HepG2 (cell line): ENCODE results near the gene EXOSC7. TPM values are rescaled to one million over a fixed set of nuclear protein-coding genes. Genes with fewer than 3 reads are reported as not detected.

ENCODE experiments used
- ATAC-seq: fragments of 200-7000 bp; cut with Tn5 transposase; 3 replicates; pipeline ENCODE4 v1.9.1; 2020; ENCODE audit warnings: mild to moderate bottlenecking, moderate library complexity
- BruUV-seq: library from RNA; stranded (reverse); fragments of 400-500 nt; replicated peaks from 2 replicates; lab custom pipeline; 2021; lab: Mats Ljungman, UMichigan
- CTCF ChIA-PET: fragments of 300-600 bp; formaldehyde crosslinking; extraction: SDS; loops from one replicate; lab custom pipeline; 2021; ENCODE audit warnings: low total read pairs, inconsistent platforms, low intra/inter-chr PET ratio; lab: Yijun Ruan, JAX
- POLR2A ChIA-PET: fragments of 350-600 bp; sonication (Branson Sonifier 250); formaldehyde crosslinking; loops from one replicate; lab custom pipeline; 2020; ENCODE audit warnings: antibody characterized with exemption, inconsistent platforms; lab: Yijun Ruan, JAX
- DNase-seq: peaks from one replicate; pipeline ENCODE4 v3.0.0-alpha.2; 2015; ENCODE audit warnings: low spot score
- FAIRE-seq: peaks from 3 replicates; lab custom pipeline; 2011; peaks lifted over from hg19 to GRCh38; lab: Jason Lieb, UNC
- H2AFZ ChIP-seq: one replicate; pipeline ENCODE4 v1.6.1; 2011; ENCODE audit warnings: low read length, inconsistent platforms
- H3K27ac ChIP-seq: fragments of 300-600 bp; 3 replicates; pipeline ENCODE4 v1.8.0; 2011; ENCODE audit warnings: mixed run types, mild to moderate bottlenecking, mixed read lengths, low read length, inconsistent platforms; ENCODE audit not compliant: insufficient read depth; ENCODE audit errors: extremely low read length
- H3K27me3 ChIP-seq, 2 experiments: fragments of 200-600 bp in 1 of 2; 2 replicates in 1 of 2; 3 replicates in 1 of 2; pipeline versions ENCODE4 v1.6.0 to v1.8.0; 2011; ENCODE audit warnings: low read length in 2 of 2, mild to moderate bottlenecking in 2 of 2, moderate library complexity in 2 of 2, inconsistent platforms in 1 of 2; ENCODE audit not compliant: insufficient read depth in 2 of 2, control insufficient read depth in 1 of 2
- H3K36me3 ChIP-seq, 2 experiments: fragments of 200-600 bp in 1 of 2; replicated peaks in 1 of 2; 2 replicates in 1 of 2; 3 replicates in 1 of 2; pipeline versions ENCODE4 v1.5.1 to v1.8.0; 2011; ENCODE audit warnings: low read length in 2 of 2, inconsistent platforms in 1 of 2; ENCODE audit not compliant: insufficient read depth in 2 of 2, control insufficient read depth in 1 of 2
- H3K4me1 ChIP-seq: 2 replicates; pipeline ENCODE4 v1.5.1; 2012; ENCODE audit warnings: low read length, inconsistent platforms; ENCODE audit not compliant: insufficient read depth
- H3K4me2 ChIP-seq: 2 replicates; pipeline ENCODE4 v1.6.0; 2011; ENCODE audit warnings: low read depth, low read length, inconsistent platforms
- H3K4me3 ChIP-seq, 3 experiments: fragments of 200-600 bp in 1 of 3; sonication (generic), shearing (Covaris generic) in 1 of 3; replicated peaks in 1 of 3; 2 replicates each; pipeline ENCODE4 v1.5.1; 2011 to 2016; ENCODE audit warnings: low read length in 3 of 3, inconsistent platforms in 2 of 3, low read depth in 2 of 3, mild to moderate bottlenecking in 2 of 3, control low read depth in 1 of 3, mixed read lengths in 1 of 3; ENCODE audit not compliant: insufficient read depth in 1 of 3
- H3K79me2 ChIP-seq: one replicate; pipeline ENCODE4 v1.6.1; 2011; ENCODE audit warnings: low read length, inconsistent platforms; ENCODE audit not compliant: insufficient read depth
- H3K9ac ChIP-seq: 2 replicates; pipeline ENCODE4 v1.6.0; 2011; ENCODE audit warnings: mild to moderate bottlenecking, low read depth, low read length, inconsistent platforms; ENCODE audit not compliant: insufficient read depth
- H3K9me3 ChIP-seq: 2 replicates; pipeline ENCODE4 v1.5.1; 2012; ENCODE audit warnings: mild to moderate bottlenecking, low read length
- H4K20me1 ChIP-seq: 2 replicates; pipeline ENCODE4 v1.6.0; 2011; ENCODE audit warnings: inconsistent platforms, mild to moderate bottlenecking, low read length, moderate library complexity; ENCODE audit not compliant: insufficient read depth
- CC2D1A ChIP-seq: sonication (generic); formaldehyde crosslinking; IDR thresholded peaks from 2 replicates; pipeline ENCODE4 v1.8.1; 2023; ENCODE audit warnings: mild to moderate bottlenecking, missing genetic modification reagents
- HDAC2 ChIP-seq: sonication (generic); formaldehyde crosslinking; IDR thresholded peaks from 2 replicates; pipeline ENCODE4 v1.4.0; 2020; ENCODE audit warnings: missing genetic modification reagents
- KDM3A ChIP-seq: IDR thresholded peaks from 2 replicates; pipeline ENCODE4 v1.6.1; 2018; ENCODE audit warnings: low read depth, missing compliant biosample characterization
- KLF13 ChIP-seq: sonication (generic); formaldehyde crosslinking; IDR thresholded peaks from 2 replicates; pipeline ENCODE4 v1.4.0; 2020; ENCODE audit warnings: mild to moderate bottlenecking, missing genetic modification reagents
- NFKBIZ ChIP-seq: IDR thresholded peaks from 2 replicates; pipeline ENCODE4 v1.6.1; 2018; ENCODE audit warnings: missing genetic modification reagents, missing compliant biosample characterization
- RARG ChIP-seq: sonication (generic); formaldehyde crosslinking; IDR thresholded peaks from 2 replicates; pipeline ENCODE4 v1.4.0; 2020; ENCODE audit warnings: low read depth, mild to moderate bottlenecking, missing genetic modification reagents
- ZNF33B ChIP-seq: sonication (generic); formaldehyde crosslinking; IDR thresholded peaks from 2 replicates; pipeline ENCODE4 v1.5.1; 2020; ENCODE audit warnings: mild to moderate bottlenecking, missing genetic modification reagents
- ZNF557 ChIP-seq: sonication (generic); formaldehyde crosslinking; IDR thresholded peaks from 2 replicates; pipeline ENCODE4 v1.4.0; 2020; ENCODE audit warnings: missing genetic modification reagents
- ZNF782 ChIP-seq: sonication (generic); formaldehyde crosslinking; IDR thresholded peaks from 2 replicates; pipeline ENCODE4 v1.4.0; 2020; ENCODE audit warnings: missing genetic modification reagents, mild to moderate bottlenecking, borderline replicate concordance
- WGBS: methylation state at CpG from one replicate; pipeline ENCODE4 v1.1.6; 2017; ENCODE audit warnings: low lambda C conversion rate; 5-methylcytosine and 5-hydroxymethylcytosine counted together
- in situ Hi-C: cut with HindIII; loops from 2 replicates; pipeline ENCODE4 v1.10.0; 2017; ENCODE audit warnings: low pct_unique_long_range_greater_than_20kb; ENCODE audit not compliant: extremely low pct_ligation_motif_present
- intact Hi-C: fragments of 100-400 bp; cut with micrococcal nuclease; formaldehyde crosslinking; loops from one replicate; pipeline ENCODE4 v1.10.0; 2022; ENCODE audit not compliant: unreplicated experiment
- polyA plus RNA-seq, 8 experiments: library from polyadenylated mRNA; depleted of rRNA in 3 of 8; stranded (reverse) in 7 of 8; unstranded in 1 of 8; fragments of >200 nt; fragmentation: Illumina TruSeq in 4 of 8; extraction: Trizol in 4 of 8; gene quantifications; 2 replicates each; pipeline versions ENCODE4 v1.2.1 to v1.2.3, GENCODE V29; 2011 to 2016; ENCODE audit warnings: low read depth in 4 of 8, missing spikeins in 1 of 8, mixed read lengths in 1 of 8; ENCODE audit not compliant: insufficient read depth in 1 of 8
- total RNA-seq, 5 experiments: library from RNA; depleted of rRNA; stranded (reverse); fragments of >200 nt; fragmentation: Illumina TruSeq; extraction: Trizol; gene quantifications; 2 replicates each; pipeline ENCODE4 v1.2.3, GENCODE V29; 2016; ENCODE audit warnings: low read depth in 1 of 5
- TF ChIP-seq, protein P1 (sequence below): sonication (generic); formaldehyde crosslinking; IDR thresholded peaks from 2 replicates; pipeline ENCODE4 v1.5.1; 2020; ENCODE audit warnings: missing genetic modification reagents, mild to moderate bottlenecking, borderline replicate concordance
- TF ChIP-seq, protein P2 (sequence below): sonication (generic); formaldehyde crosslinking; IDR thresholded peaks from 2 replicates; pipeline ENCODE4 v1.9.0; 2021; ENCODE audit warnings: missing genetic modification reagents, borderline replicate concordance
- TF ChIP-seq, protein P3 (sequence below), 2 experiments: sonication (generic) in 1 of 2; formaldehyde crosslinking in 1 of 2; IDR thresholded peaks; 2 replicates each; pipeline versions ENCODE4 v1.4.0 to v1.6.1; 2018 to 2020; ENCODE audit warnings: missing genetic modification reagents in 2 of 2, borderline replicate concordance in 1 of 2, low read depth in 1 of 2, mild to moderate bottlenecking in 1 of 2, missing biosample characterization in 1 of 2
- TF ChIP-seq, protein P4 (sequence below): sonication (generic); formaldehyde crosslinking; IDR thresholded peaks from 2 replicates; pipeline ENCODE4 v1.5.1; 2020; ENCODE audit warnings: missing genetic modification reagents, mild to moderate bottlenecking, borderline replicate concordance

Gene EXOSC7
- total and polyA plus RNA-seq, 2 of the 13 experiments (the other 11 are each of a cell fraction or from before 2014, with no cell fraction given): 68.3 to 74.7 TPM

DNA sequence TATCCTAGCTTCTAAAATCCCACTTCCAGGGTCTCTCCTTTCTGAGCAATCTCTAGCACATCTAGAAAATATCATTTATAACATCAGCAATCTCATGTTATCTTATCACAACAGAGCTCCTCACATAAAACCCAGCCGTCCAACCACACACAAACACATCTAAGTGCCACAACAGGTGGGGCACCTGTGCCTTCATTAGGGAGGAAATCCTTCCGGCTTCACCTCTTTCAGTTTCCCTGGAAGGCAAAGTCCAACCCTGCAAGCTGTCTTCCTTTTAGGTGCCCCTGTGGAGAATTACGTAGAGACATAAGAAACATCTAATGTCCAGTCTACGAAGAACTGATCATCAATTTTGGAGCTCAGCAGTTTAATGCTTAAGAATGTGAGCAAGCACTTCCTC, 1.6 kb upstream of the EXOSC7 start (continued):
- TF ChIP-seq, protein P1, sequence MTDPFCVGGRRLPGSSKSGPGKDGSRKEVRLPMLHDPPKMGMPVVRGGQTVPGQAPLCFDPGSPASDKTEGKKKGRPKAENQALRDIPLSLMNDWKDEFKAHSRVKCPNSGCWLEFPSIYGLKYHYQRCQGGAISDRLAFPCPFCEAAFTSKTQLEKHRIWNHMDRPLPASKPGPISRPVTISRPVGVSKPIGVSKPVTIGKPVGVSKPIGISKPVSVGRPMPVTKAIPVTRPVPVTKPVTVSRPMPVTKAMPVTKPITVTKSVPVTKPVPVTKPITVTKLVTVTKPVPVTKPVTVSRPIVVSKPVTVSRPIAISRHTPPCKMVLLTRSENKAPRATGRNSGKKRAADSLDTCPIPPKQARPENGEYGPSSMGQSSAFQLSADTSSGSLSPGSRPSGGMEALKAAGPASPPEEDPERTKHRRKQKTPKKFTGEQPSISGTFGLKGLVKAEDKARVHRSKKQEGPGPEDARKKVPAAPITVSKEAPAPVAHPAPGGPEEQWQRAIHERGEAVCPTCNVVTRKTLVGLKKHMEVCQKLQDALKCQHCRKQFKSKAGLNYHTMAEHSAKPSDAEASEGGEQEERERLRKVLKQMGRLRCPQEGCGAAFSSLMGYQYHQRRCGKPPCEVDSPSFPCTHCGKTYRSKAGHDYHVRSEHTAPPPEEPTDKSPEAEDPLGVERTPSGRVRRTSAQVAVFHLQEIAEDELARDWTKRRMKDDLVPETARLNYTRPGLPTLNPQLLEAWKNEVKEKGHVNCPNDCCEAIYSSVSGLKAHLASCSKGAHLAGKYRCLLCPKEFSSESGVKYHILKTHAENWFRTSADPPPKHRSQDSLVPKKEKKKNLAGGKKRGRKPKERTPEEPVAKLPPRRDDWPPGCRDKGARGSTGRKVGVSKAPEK (CRISPR knock-in tag): no peak
- no peak for TF ChIP-seq NFKBIZ (CRISPR knock-in tag)
- TF ChIP-seq, all 625 proteins: peak for 0

DNA sequence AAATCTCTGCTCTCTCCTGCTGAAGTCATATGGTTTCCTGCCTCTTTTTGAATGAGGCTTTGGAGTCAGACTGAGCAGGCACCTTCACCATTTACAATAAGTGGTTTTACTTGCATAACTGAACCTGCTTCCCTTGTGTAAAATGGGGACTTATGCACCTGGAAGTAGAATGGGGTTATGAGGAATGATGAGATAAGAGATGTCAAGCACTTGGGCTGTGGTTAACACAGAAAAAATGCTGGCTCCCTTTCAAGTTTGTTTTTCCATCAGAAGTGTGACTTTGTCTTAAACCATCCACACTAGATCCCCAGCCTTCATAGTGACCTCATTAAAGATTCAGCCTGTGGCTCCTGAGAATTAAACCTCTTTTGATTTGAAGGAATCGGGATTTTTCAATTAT, 5.2 kb downstream of the EXOSC7 start:
- H3K4me1 ChIP-seq: peaks cover 61% of the 10 kb centered on the region
- in situ Hi-C loops: no loop called here
- TF ChIP-seq, protein P2, sequence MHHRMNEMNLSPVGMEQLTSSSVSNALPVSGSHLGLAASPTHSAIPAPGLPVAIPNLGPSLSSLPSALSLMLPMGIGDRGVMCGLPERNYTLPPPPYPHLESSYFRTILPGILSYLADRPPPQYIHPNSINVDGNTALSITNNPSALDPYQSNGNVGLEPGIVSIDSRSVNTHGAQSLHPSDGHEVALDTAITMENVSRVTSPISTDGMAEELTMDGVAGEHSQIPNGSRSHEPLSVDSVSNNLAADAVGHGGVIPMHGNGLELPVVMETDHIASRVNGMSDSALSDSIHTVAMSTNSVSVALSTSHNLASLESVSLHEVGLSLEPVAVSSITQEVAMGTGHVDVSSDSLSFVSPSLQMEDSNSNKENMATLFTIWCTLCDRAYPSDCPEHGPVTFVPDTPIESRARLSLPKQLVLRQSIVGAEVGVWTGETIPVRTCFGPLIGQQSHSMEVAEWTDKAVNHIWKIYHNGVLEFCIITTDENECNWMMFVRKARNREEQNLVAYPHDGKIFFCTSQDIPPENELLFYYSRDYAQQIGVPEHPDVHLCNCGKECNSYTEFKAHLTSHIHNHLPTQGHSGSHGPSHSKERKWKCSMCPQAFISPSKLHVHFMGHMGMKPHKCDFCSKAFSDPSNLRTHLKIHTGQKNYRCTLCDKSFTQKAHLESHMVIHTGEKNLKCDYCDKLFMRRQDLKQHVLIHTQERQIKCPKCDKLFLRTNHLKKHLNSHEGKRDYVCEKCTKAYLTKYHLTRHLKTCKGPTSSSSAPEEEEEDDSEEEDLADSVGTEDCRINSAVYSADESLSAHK: no peak
- TF ChIP-seq, protein P3, sequence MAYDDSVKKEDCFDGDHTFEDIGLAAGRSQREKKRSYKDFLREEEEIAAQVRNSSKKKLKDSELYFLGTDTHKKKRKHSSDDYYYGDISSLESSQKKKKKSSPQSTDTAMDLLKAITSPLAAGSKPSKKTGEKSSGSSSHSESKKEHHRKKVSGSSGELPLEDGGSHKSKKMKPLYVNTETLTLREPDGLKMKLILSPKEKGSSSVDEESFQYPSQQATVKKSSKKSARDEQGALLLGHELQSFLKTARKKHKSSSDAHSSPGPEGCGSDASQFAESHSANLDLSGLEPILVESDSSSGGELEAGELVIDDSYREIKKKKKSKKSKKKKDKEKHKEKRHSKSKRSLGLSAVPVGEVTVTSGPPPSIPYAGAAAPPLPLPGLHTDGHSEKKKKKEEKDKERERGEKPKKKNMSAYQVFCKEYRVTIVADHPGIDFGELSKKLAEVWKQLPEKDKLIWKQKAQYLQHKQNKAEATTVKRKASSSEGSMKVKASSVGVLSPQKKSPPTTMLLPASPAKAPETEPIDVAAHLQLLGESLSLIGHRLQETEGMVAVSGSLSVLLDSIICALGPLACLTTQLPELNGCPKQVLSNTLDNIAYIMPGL (CRISPR knock-in tag; IDR thresholded peaks at IDR 0.05; ENCODE audit: borderline replicate concordance in 1 of 2, low read depth in 1 of 2): no peak
- TF ChIP-seq CC2D1A (CRISPR knock-in tag) (no peak), ZNF33B (no peak), ZNF557 (no peak), HDAC2 (CRISPR knock-in tag) (no peak), KLF13 (CRISPR knock-in tag) (no peak), RARG (CRISPR knock-in tag) (no peak), KDM3A (CRISPR knock-in tag) (no peak), ZNF782 (CRISPR knock-in tag) (no peak)
- TF ChIP-seq, protein P4, sequence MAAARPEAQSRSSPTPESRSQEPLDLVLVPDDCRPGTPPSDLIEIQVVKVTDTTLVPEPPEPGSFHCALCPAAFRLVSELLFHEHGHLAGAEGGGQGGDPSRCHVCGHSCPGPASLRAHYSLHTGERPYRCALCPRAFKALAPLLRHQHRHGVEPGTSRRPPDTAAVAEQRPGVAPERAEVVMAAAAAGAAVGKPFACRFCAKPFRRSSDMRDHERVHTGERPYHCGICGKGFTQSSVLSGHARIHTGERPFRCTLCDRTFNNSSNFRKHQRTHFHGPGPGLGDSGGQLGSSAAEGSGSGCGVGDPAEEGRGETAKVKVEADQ: no peak
- no peak for ATAC-seq
- no peaks in the 10 kb centered on the region; a peak in 1 of 5 replicates for H3K27me3 ChIP-seq
- no peak for FAIRE-seq
- H3K79me2 ChIP-seq: peaks cover 86% of the 10 kb centered on the region
- H3K27ac ChIP-seq: no peak overlapping the region
- peaks cover 2 to 5% of the 10 kb centered on the region in 2 experiments; a peak in 3 of 5 replicates for H3K36me3 ChIP-seq
- H4K20me1 ChIP-seq: peaks cover 5% of the 10 kb centered on the region; the same call in 1 of the 2 replicates
- no peak overlapping the region for H3K9ac ChIP-seq
- H2AFZ ChIP-seq: no peak overlapping the region
- ChIA-PET CTCF (no interaction called here), POLR2A (no interaction called here)
- no peak overlapping the region for H3K4me2 ChIP-seq
- intact Hi-C loops: no loop called here
- no peaks in the 10 kb centered on the region for H3K9me3 ChIP-seq
- no peak for DNase-seq
- no TSS peak for BruUV-seq
- WGBS: 95% methylated on average over 1 of the region's 1 CpG
- H3K4me3 ChIP-seq: no peak overlapping the region
